Activated CD4-positive, alpha-beta T cell treated with anti-CD3 and anti-CD28 coated beads for 48 hours (primary cell): Measurements from ENCODE around the gene EXOG.

Experiments
- DNase-seq: peaks from one replicate; pipeline ENCODE4 v3.0.0-alpha.2; 2020

EXOG gene, protein sequence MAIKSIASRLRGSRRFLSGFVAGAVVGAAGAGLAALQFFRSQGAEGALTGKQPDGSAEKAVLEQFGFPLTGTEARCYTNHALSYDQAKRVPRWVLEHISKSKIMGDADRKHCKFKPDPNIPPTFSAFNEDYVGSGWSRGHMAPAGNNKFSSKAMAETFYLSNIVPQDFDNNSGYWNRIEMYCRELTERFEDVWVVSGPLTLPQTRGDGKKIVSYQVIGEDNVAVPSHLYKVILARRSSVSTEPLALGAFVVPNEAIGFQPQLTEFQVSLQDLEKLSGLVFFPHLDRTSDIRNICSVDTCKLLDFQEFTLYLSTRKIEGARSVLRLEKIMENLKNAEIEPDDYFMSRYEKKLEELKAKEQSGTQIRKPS

DNA sequence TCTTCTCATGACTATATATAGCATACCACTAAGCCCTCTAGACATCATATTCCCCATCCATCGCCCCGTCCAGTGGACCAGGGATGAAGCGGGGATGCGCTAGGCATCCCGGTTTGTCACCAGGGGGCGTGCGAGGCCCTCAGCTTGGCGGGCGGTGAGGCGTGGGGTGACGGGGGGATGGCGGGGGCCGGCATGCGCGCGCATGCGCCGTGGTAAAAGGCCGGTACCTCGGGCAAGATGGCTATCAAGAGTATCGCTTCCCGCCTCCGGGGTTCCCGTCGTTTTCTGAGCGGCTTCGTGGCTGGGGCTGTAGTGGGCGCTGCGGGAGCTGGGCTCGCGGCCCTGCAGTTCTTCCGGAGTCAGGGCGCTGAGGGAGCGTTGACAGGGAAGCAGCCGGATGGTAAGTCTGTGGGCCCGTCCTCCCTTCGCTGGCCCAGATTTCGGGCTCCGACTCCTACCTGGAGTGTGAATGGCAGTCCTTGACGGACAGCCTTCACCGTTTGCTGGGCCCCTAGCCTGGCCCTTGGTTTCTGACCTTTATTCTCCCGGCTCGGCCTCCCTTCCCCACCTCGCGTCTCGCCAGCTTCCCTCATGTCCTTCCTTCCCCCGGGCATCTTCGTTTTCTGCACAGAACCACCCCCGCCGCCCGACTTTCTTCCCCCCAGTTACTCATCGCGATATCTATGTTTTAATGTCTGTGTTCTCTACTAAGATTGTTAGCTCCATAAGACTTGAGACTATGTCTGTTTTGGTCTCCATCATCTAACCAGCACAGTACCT lies at the start of gene EXOG:
Gene EXOG (plus strand): TSS at position 210 of the 780 bp plus-strand sequence. CDS start 28 bp downstream, at position 238.
- DNase-seq: peak; percentile 96

- DNase-seq: no peak
Measured at GRCh38 chr3:38446812-38447211, 49.3 kb upstream of the EXOG start.

DNA sequence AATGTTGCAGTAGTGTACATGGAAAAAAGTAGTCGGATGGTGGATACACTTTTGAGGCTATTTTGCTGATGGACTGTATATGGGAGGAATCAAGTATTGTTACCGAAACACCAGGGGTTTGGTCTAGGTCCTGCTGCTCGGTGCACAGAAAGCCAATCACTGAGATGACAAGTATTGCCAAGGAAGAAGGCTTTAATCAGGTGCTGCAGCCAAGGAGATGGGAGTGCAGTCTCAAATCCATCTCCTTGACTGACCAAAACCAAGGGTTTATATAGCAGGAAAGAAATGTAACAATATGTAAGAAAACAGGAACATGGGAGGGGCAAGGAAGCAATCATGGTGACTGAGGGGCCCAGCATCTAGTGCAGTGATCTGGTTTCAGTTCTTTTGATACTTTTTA lies 45.3 kb upstream of the EXOG start:
- no peak for DNase-seq

DNA sequence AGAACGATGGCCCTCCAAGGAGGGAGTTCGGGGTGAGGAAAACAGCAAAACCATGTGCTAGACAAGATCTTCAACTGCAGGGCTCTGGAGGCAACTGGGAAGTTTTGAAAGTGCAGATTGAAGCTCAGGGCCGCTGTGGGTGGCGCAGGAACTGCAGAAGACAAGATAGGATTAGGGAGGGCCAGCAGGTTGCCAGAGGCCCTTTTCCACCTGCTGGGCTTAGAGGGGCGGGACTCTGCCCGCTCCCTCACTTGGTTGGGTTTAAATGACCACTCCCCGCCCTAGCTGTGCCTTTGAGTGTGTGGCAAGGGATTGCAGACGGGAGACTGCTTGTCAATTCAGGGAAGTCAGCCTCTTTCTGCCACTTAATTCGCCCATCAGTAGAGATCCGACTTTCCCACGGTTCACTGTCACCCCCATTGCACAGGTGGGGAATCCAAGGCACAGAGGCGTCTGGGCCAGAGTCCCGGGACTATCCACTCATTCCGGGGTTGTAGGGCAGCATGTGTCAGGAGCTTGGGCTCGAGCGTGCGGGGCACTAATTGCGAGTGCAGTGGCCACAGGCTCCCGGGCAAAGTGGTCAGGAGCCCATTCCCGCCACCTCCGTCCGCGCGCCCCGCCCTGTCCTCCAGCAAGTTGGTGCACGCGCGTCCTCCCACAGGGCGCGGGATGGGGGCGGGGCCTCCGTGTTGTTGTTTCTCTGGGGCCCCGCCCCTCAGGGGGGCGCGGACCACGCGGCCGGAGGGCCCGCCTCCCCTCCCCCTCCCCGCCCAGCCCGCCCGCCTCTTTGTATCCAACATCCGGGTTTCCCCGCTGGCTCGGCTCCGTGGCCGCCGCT lies 42.8 kb upstream of the EXOG start, which contains the start of gene ACVR2B:
Gene ACVR2B (plus strand): TSS at position 816 of the 838 bp plus-strand sequence. CDS start 433 bp downstream, outside the sequence.
- DNase-seq: peak; percentile 80

- DNase-seq: no peak
Measured at GRCh38 chr3:38453913-38454177, 42.3 kb upstream of the EXOG start.

DNA sequence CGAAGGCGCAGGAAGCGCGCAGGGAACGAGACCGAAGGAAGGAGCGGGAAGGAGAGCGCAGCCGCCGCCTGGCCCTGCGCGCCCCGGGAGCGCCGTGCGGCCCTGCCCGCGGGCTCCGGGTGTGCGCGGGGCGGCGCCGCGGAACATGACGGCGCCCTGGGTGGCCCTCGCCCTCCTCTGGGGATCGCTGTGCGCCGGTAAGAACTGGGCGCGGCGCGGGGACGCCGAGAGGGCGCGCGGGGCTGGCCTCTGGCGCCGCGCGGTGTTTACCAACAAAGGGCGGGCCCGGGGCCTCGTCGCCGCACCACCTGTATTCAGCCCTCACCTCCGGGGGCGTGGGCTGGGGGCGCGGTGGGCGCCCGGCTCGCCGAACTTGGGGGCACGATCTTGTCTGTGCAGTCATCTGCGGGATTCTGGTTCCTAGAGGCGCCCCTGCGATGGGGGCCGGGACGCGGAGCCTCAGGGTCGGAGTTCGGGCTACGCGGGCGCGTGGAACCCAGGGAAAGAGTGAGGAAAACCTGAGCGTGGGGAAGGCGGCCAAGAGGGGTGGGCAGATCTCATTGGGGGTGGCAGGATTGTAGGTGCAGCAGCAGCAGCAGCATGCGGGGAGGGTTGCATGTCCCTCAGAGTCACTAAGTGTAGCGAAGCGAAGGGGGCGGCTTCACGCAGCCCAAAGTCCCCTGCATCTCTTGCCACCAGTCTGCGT lies 41.8 kb upstream of the EXOG start:
- peak; percentile 45 for DNase-seq

DNA sequence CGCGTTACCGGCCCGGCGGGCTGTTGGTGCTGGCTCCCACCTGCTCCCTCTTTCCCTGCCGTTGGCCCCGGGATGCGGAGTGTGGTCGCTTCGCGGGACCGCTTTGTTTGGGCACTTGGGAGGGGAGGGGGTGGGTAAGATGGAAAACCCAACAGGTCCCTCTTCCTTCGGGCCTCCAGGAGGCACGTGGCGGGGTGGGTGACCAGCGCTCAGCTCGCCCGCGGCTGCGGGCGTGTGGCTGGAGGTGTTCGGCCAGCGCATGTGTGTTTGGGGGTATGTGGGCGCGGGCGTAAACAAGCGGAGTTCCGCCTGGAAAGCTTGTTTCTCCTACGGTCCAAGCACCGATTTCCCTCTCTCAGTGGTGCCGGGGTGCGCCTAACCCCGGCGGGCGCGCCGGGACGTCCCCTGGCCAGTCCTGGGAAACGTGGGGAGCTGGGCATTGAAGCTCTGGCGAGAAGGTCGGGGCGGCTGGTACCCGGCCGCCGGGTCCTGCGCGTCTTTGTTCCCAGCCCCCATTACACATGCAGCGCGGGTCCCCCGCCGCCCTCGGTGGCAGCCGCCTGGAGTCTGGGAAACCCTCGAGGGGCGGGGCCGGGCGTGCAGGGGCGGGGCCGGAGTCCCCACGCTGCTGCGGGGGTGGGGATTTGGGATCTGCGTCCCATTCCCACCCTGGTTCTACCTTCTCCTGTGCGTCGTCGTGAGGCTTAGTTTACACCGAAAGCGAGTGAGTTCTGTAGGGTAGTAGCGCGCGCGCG lies 41.1 kb upstream of the EXOG start:
- DNase-seq: peak; percentile 65

DNA sequence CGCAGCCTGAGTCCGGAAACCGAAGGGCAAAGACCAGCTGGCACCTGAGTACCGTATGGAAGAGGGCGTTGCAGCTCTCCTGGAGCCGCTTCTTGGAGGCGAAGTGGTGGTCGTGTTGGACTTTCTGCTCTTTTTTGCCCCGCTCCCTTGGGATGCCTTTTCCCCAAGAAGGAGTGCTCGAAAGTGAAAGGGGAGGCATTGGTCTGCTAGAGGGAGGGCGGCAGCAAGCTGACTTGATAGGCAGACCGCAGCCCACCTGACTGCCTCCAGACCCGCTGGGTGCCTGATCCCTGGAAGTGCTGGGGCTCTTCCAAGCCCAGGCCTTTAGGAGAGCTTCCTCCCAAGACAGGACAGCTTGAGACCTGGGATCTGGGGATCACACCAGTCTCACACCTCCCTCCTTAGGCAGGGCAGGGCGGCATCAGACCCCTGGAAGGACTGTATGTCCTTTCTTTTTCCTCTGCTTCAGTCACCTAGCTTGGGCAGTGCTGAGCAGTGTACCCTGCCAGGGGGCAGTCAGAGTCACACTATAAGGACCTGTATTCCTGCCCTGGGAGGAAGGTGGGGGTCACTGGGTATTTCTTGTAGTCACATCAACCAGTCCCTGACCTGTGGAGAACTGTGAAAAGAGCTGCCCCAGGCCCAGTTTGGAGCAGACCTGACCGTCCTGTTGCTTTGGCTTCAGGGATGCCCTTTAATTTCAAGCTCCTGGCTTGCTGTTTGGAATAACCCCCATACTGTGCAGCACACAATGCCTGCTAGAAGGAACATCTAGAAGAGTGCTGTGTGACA lies 40.3 kb upstream of the EXOG start:
- no peak for DNase-seq

GRCh38 chr3:38457111-38458003 lies 38.8 kb upstream of the EXOG start:
- no peak for DNase-seq

GRCh38 chr3:38458796-38459498 lies 37.2 kb upstream of the EXOG start:
- no peak for DNase-seq

GRCh38 chr3:38459499-38460048 lies 36.6 kb upstream of the EXOG start:
- DNase-seq: no peak

- no peak for DNase-seq
Measured at GRCh38 chr3:38460377-38461270, 35.5 kb upstream of the EXOG start.

- DNase-seq: no peak
Measured at GRCh38 chr3:38465588-38466154, 30.5 kb upstream of the EXOG start.

- no peak for DNase-seq
Measured at GRCh38 chr3:38468765-38469164, 27.4 kb upstream of the EXOG start.

GRCh38 chr3:38469852-38470251 lies 26.3 kb upstream of the EXOG start:
- no peak for DNase-seq

GRCh38 chr3:38471260-38471857 lies 24.8 kb upstream of the EXOG start:
- no peak for DNase-seq

DNA sequence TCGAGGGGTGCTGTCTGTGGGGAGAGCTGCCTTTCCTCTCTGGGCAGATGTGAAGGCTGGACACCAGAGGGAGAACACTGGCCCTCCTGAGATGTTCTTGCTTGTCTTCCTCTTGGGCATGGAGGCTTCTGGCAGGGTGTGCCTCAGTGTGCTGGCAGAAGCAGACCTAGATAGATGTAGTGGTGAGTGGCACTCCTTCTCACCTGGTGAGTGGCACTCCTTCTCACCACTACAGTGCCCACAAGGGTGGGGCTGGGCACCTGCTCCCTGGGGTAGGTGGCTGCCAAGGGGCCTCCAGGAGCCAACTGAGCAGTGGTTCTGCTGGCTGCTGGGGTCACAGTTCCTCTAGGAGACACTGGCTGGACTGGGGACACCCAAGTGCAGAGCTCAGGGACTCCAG lies 23.8 kb upstream of the EXOG start:
- DNase-seq: no peak
